Smooth muscle cell (in vitro differentiated cells): ENCODE measurements around the gene NRCAM. TPM values are rescaled to one million over a fixed set of nuclear protein-coding genes. Genes with fewer than 3 reads are reported as not detected.

ENCODE experiments used
- DNase-seq: peaks from one replicate; lab custom pipeline; 2025; ENCODE audit not compliant: unreplicated experiment; lab: John Stamatoyannopoulos, UW
- H2AFZ ChIP-seq: fragments of 200-600 bp; sonication (generic); 2 replicates; pipeline ENCODE4 v1.6.0; 2016; ENCODE audit warnings: antibody characterized with exemption, low read depth, mild to moderate bottlenecking
- H3F3A ChIP-seq: fragments of 200-600 bp; sonication (generic); 2 replicates; pipeline ENCODE4 v1.6.0; 2017; ENCODE audit warnings: antibody characterized with exemption, low read depth
- H3K27ac ChIP-seq: fragments of 200-600 bp; sonication (generic); 2 replicates; pipeline ENCODE4 v1.5.1; 2016; ENCODE audit warnings: low read depth, mild to moderate bottlenecking
- H3K27me3 ChIP-seq: fragments of 200-600 bp; sonication (generic); 2 replicates; pipeline ENCODE4 v1.6.1; 2016; ENCODE audit warnings: low read depth, mild to moderate bottlenecking
- H3K36me3 ChIP-seq: fragments of 200-600 bp; sonication (generic); 2 replicates; pipeline ENCODE4 v1.5.1; 2016; ENCODE audit warnings: low read depth
- H3K4me1 ChIP-seq: fragments of 200-600 bp; sonication (generic); 2 replicates; pipeline ENCODE4 v1.5.1; 2016; ENCODE audit warnings: low read depth
- H3K4me2 ChIP-seq: fragments of 200-600 bp; sonication (generic); 2 replicates; pipeline ENCODE4 v1.6.0; 2016; ENCODE audit warnings: mild to moderate bottlenecking
- H3K4me3 ChIP-seq: fragments of 200-600 bp; sonication (generic); 2 replicates; pipeline ENCODE4 v1.5.1; 2016; ENCODE audit warnings: mild to moderate bottlenecking
- H3K79me2 ChIP-seq: fragments of 200-600 bp; sonication (generic); 2 replicates; pipeline ENCODE4 v1.6.0; 2016; ENCODE audit warnings: low read depth, mild to moderate bottlenecking
- H3K9ac ChIP-seq: fragments of 200-600 bp; sonication (generic); 2 replicates; pipeline ENCODE4 v1.6.0; 2016; ENCODE audit warnings: low read depth
- H3K9me3 ChIP-seq: fragments of 200-600 bp; sonication (generic); replicated peaks from 2 replicates; pipeline ENCODE4 v1.5.1; 2016; ENCODE audit warnings: low read depth
- H4K20me1 ChIP-seq: fragments of 200-600 bp; sonication (generic); 2 replicates; pipeline ENCODE4 v1.6.0; 2016; ENCODE audit warnings: low read depth
- CTCF ChIP-seq: fragments of 200-600 bp; sonication (generic); IDR thresholded peaks from 2 replicates; pipeline ENCODE4 v1.5.1; 2017; ENCODE audit warnings: borderline replicate concordance, mild to moderate bottlenecking, antibody characterized with exemption; ENCODE audit not compliant: insufficient read depth, poor library complexity, severe bottlenecking
- WGBS: methylation state at CpG from one replicate; pipeline ENCODE4 v1.1.7; 2016; ENCODE audit warnings: low lambda C conversion rate; 5-methylcytosine and 5-hydroxymethylcytosine counted together
- polyA plus RNA-seq: library from polyadenylated mRNA; unstranded; fragments of >200 nt; fragmentation: Nextera tagmentation; extraction: Ambion mirVana; gene quantifications from 2 replicates; pipeline ENCODE4 v1.2.1, GENCODE V29; 2016
- total RNA-seq: library from RNA; depleted of rRNA; stranded (reverse); fragments of >200 nt; gene quantifications from 2 replicates; pipeline ENCODE4 v1.2.3, GENCODE V29; 2014

Gene NRCAM
- total and polyA plus RNA-seq, 2 experiments from 2014 or later: 0.49 TPM; not detected in 1

- Histone ChIP-seq H3K27me3 (no peaks in the 10 kb centered on the region), H3K36me3 (no peaks in the 10 kb centered on the region), H4K20me1 (no peaks in the 10 kb centered on the region), H3K4me3 (no peak overlapping the region), H3K79me2 (no peaks in the 10 kb centered on the region), H3K4me1 (no peaks in the 10 kb centered on the region), H3K27ac (no peak overlapping the region), H3F3A (no peaks in the 10 kb centered on the region), H3K4me2 (no peak overlapping the region), H2AFZ (no peak overlapping the region), H3K9me3 (no peaks in the 10 kb centered on the region), H3K9ac (no peak overlapping the region)
- TF ChIP-seq CTCF: no peak
- DNase-seq: no peak
- WGBS: 90% methylated on average over 3 of the region's 3 CpGs
Measured at GRCh38 chr7:108188724-108189123, 267.5 kb downstream of the NRCAM start.

- Histone ChIP-seq H3K9ac (no peak overlapping the region), H3K9me3 (no peaks in the 10 kb centered on the region), H3K27me3 (no peaks in the 10 kb centered on the region), H3K4me2 (no peak overlapping the region), H3K79me2 (no peaks in the 10 kb centered on the region), H2AFZ (no peak overlapping the region), H3K36me3 (no peaks in the 10 kb centered on the region), H3K27ac (no peak overlapping the region), H3K4me3 (no peak overlapping the region), H4K20me1 (no peaks in the 10 kb centered on the region), H3F3A (no peaks in the 10 kb centered on the region), H3K4me1 (peaks cover 5% of the 10 kb centered on the region)
- TF ChIP-seq CTCF: peak; percentile 80
- DNase-seq: no peak
- 51% methylated on average over 8 of the region's 8 CpGs for WGBS
Measured at GRCh38 chr7:108181073-108181985, 274.9 kb downstream of the NRCAM start.

- Histone ChIP-seq H3K4me1 (peaks cover 5% of the 10 kb centered on the region), H3K4me2 (no peak overlapping the region), H2AFZ (no peak overlapping the region), H3K4me3 (no peak overlapping the region), H3K27ac (no peak overlapping the region), H3K9ac (no peak overlapping the region), H3K36me3 (no peaks in the 10 kb centered on the region), H3K79me2 (no peaks in the 10 kb centered on the region), H4K20me1 (no peaks in the 10 kb centered on the region), H3K27me3 (no peaks in the 10 kb centered on the region), H3K9me3 (no peaks in the 10 kb centered on the region), H3F3A (no peaks in the 10 kb centered on the region)
- WGBS: 85% methylated on average over 3 of the region's 3 CpGs
- DNase-seq: no peak
- no peak for TF ChIP-seq CTCF
Measured at GRCh38 chr7:108178398-108178797, 277.8 kb downstream of the NRCAM start.
